ENCODE measurements around the gene TMEM94.

Gene TMEM94

GRCh38 chr17:75487351-75488070, 31.1 kb downstream of the TMEM94 start:
- Histone ChIP-seq H2AFZ (ENCODE audit: low read depth, low read length) (no peak overlapping the region), H3K9me3 (ENCODE audit: low read length) (no peaks in the 10 kb centered on the region)

GRCh38 chr17:75488693-75489510, 32.5 kb downstream of the TMEM94 start:
- no peaks in the 10 kb centered on the region for H3K9me3 ChIP-seq (ENCODE audit: low read length)
- no peaks in the 10 kb centered on the region for H3K4me1 ChIP-seq (ENCODE audit: insufficient read depth, low read length)
- H2AFZ ChIP-seq (ENCODE audit: low read depth, low read length), result no peak overlapping the region
- H3K27me3 ChIP-seq (ENCODE audit: insufficient read depth, low read length), result no peaks in the 10 kb centered on the region
- no peak overlapping the region for H3K4me3 ChIP-seq (ENCODE audit: low read length)
- peaks cover 51% of the 10 kb centered on the region for H3K36me3 ChIP-seq (ENCODE audit: insufficient read depth, low read length)

More at GRCh38 chr17:75487351-75488070, 31.1 kb downstream of the TMEM94 start:
- Histone ChIP-seq H3K4me3 (ENCODE audit: low read length) (no peak overlapping the region), H3K27me3 (ENCODE audit: insufficient read depth, low read length) (no peaks in the 10 kb centered on the region), H3K4me1 (ENCODE audit: insufficient read depth, low read length) (no peaks in the 10 kb centered on the region), H3K36me3 (ENCODE audit: insufficient read depth, low read length) (peaks cover 37% of the 10 kb centered on the region)

GRCh38 chr17:75489511-75489955, 33.1 kb downstream of the TMEM94 start:
- Histone ChIP-seq H3K9me3 (ENCODE audit: low read length) (no peaks in the 10 kb centered on the region), H3K36me3 (ENCODE audit: insufficient read depth, low read length) (peaks cover 52% of the 10 kb centered on the region), H2AFZ (ENCODE audit: low read depth, low read length) (no peak overlapping the region), H3K27me3 (ENCODE audit: insufficient read depth, low read length) (no peaks in the 10 kb centered on the region), H3K4me1 (ENCODE audit: insufficient read depth, low read length) (no peaks in the 10 kb centered on the region), H3K4me3 (ENCODE audit: low read length) (no peak overlapping the region)

GRCh38 chr17:75490173-75490743, 33.8 kb downstream of the TMEM94 start:
- peaks cover 55% of the 10 kb centered on the region for H3K36me3 ChIP-seq (ENCODE audit: insufficient read depth, low read length)
- H3K27me3 ChIP-seq (ENCODE audit: insufficient read depth, low read length), result no peaks in the 10 kb centered on the region
- H2AFZ ChIP-seq (ENCODE audit: low read depth, low read length), result no peak overlapping the region
- no peak overlapping the region for H3K4me3 ChIP-seq (ENCODE audit: low read length)
- no peaks in the 10 kb centered on the region for H3K4me1 ChIP-seq (ENCODE audit: insufficient read depth, low read length)
- no peaks in the 10 kb centered on the region for H3K9me3 ChIP-seq (ENCODE audit: low read length)

- Histone ChIP-seq H3K4me3 (ENCODE audit: low read length) (no peak overlapping the region), H3K27me3 (ENCODE audit: insufficient read depth, low read length) (no peaks in the 10 kb centered on the region), H2AFZ (ENCODE audit: low read depth, low read length) (no peak overlapping the region), H3K9me3 (ENCODE audit: low read length) (no peaks in the 10 kb centered on the region), H3K36me3 (ENCODE audit: insufficient read depth, low read length) (peaks cover 61% of the 10 kb centered on the region), H3K4me1 (ENCODE audit: insufficient read depth, low read length) (no peaks in the 10 kb centered on the region)
Measured at GRCh38 chr17:75490953-75491649, 34.7 kb downstream of the TMEM94 start.

GRCh38 chr17:75491680-75492079, 35.2 kb downstream of the TMEM94 start:
- H3K9me3 ChIP-seq (ENCODE audit: low read length), result no peaks in the 10 kb centered on the region
- no peaks in the 10 kb centered on the region for H3K4me1 ChIP-seq (ENCODE audit: insufficient read depth, low read length)
- H3K4me3 ChIP-seq (ENCODE audit: low read length), result no peak overlapping the region
- H3K36me3 ChIP-seq (ENCODE audit: insufficient read depth, low read length), result peaks cover 62% of the 10 kb centered on the region
- no peaks in the 10 kb centered on the region for H3K27me3 ChIP-seq (ENCODE audit: insufficient read depth, low read length)
- H2AFZ ChIP-seq (ENCODE audit: low read depth, low read length), result no peak overlapping the region

GRCh38 chr17:75492555-75493168, 36.2 kb downstream of the TMEM94 start:
- no peak overlapping the region for H3K4me3 ChIP-seq (ENCODE audit: low read length)
- no peak overlapping the region for H2AFZ ChIP-seq (ENCODE audit: low read depth, low read length)
- H3K36me3 ChIP-seq (ENCODE audit: insufficient read depth, low read length), result peaks cover 63% of the 10 kb centered on the region
- no peaks in the 10 kb centered on the region for H3K9me3 ChIP-seq (ENCODE audit: low read length)
- H3K27me3 ChIP-seq (ENCODE audit: insufficient read depth, low read length), result no peaks in the 10 kb centered on the region
- H3K4me1 ChIP-seq (ENCODE audit: insufficient read depth, low read length), result no peaks in the 10 kb centered on the region

GRCh38 chr17:75493476-75494129, 37.2 kb downstream of the TMEM94 start:
- H3K4me3 ChIP-seq (ENCODE audit: low read length), result no peak overlapping the region
- H3K27me3 ChIP-seq (ENCODE audit: insufficient read depth, low read length), result no peaks in the 10 kb centered on the region
- H2AFZ ChIP-seq (ENCODE audit: low read depth, low read length), result no peak overlapping the region
- no peaks in the 10 kb centered on the region for H3K9me3 ChIP-seq (ENCODE audit: low read length)
- no peaks in the 10 kb centered on the region for H3K4me1 ChIP-seq (ENCODE audit: insufficient read depth, low read length)
- H3K36me3 ChIP-seq (ENCODE audit: insufficient read depth, low read length), result peaks cover 70% of the 10 kb centered on the region

- no peaks in the 10 kb centered on the region for H3K4me1 ChIP-seq (ENCODE audit: insufficient read depth, low read length)
- peaks cover 75% of the 10 kb centered on the region for H3K36me3 ChIP-seq (ENCODE audit: insufficient read depth, low read length)
- H2AFZ ChIP-seq (ENCODE audit: low read depth, low read length), result no peak overlapping the region
- no peak overlapping the region for H3K4me3 ChIP-seq (ENCODE audit: low read length)
- no peaks in the 10 kb centered on the region for H3K27me3 ChIP-seq (ENCODE audit: insufficient read depth, low read length)
- H3K9me3 ChIP-seq (ENCODE audit: low read length), result no peaks in the 10 kb centered on the region
Measured at GRCh38 chr17:75494326-75494877, 38.0 kb downstream of the TMEM94 start.

GRCh38 chr17:75496005-75496404, 39.6 kb downstream of the TMEM94 start:
- Histone ChIP-seq H3K27me3 (ENCODE audit: insufficient read depth, low read length) (no peaks in the 10 kb centered on the region), H2AFZ (ENCODE audit: low read depth, low read length) (no peak overlapping the region), H3K36me3 (ENCODE audit: insufficient read depth, low read length) (peaks cover 78% of the 10 kb centered on the region), H3K9me3 (ENCODE audit: low read length) (no peaks in the 10 kb centered on the region), H3K4me3 (ENCODE audit: low read length) (no peak overlapping the region), H3K4me1 (ENCODE audit: insufficient read depth, low read length) (no peaks in the 10 kb centered on the region)

- Histone ChIP-seq H3K27me3 (ENCODE audit: insufficient read depth, low read length) (no peaks in the 10 kb centered on the region), H3K36me3 (ENCODE audit: insufficient read depth, low read length) (peaks cover 65% of the 10 kb centered on the region), H3K4me1 (ENCODE audit: insufficient read depth, low read length) (no peaks in the 10 kb centered on the region), H3K9me3 (ENCODE audit: low read length) (no peaks in the 10 kb centered on the region), H2AFZ (ENCODE audit: low read depth, low read length) (no peak overlapping the region), H3K4me3 (ENCODE audit: low read length) (no peak overlapping the region)
Measured at GRCh38 chr17:75498039-75498725, 41.7 kb downstream of the TMEM94 start.

All from neuron (in vitro differentiated cells).